Smooth muscle cell (in vitro differentiated cells): ENCODE measurements around the gene ZBTB14. TPM values are rescaled to one million over a fixed set of nuclear protein-coding genes. Genes with fewer than 3 reads are reported as not detected.

Source experiments
- DNase-seq: peaks from one replicate; lab custom pipeline; 2025; ENCODE audit not compliant: unreplicated experiment; lab: John Stamatoyannopoulos, UW
- H2AFZ ChIP-seq: fragments of 200-600 bp; sonication (generic); 2 replicates; pipeline ENCODE4 v1.6.0; 2016; ENCODE audit warnings: antibody characterized with exemption, low read depth, mild to moderate bottlenecking
- H3F3A ChIP-seq: fragments of 200-600 bp; sonication (generic); 2 replicates; pipeline ENCODE4 v1.6.0; 2017; ENCODE audit warnings: antibody characterized with exemption, low read depth
- H3K27ac ChIP-seq: fragments of 200-600 bp; sonication (generic); 2 replicates; pipeline ENCODE4 v1.5.1; 2016; ENCODE audit warnings: low read depth, mild to moderate bottlenecking
- H3K27me3 ChIP-seq: fragments of 200-600 bp; sonication (generic); 2 replicates; pipeline ENCODE4 v1.6.1; 2016; ENCODE audit warnings: low read depth, mild to moderate bottlenecking
- H3K36me3 ChIP-seq: fragments of 200-600 bp; sonication (generic); 2 replicates; pipeline ENCODE4 v1.5.1; 2016; ENCODE audit warnings: low read depth
- H3K4me1 ChIP-seq: fragments of 200-600 bp; sonication (generic); 2 replicates; pipeline ENCODE4 v1.5.1; 2016; ENCODE audit warnings: low read depth
- H3K4me2 ChIP-seq: fragments of 200-600 bp; sonication (generic); 2 replicates; pipeline ENCODE4 v1.6.0; 2016; ENCODE audit warnings: mild to moderate bottlenecking
- H3K4me3 ChIP-seq: fragments of 200-600 bp; sonication (generic); 2 replicates; pipeline ENCODE4 v1.5.1; 2016; ENCODE audit warnings: mild to moderate bottlenecking
- H3K79me2 ChIP-seq: fragments of 200-600 bp; sonication (generic); 2 replicates; pipeline ENCODE4 v1.6.0; 2016; ENCODE audit warnings: low read depth, mild to moderate bottlenecking
- H3K9ac ChIP-seq: fragments of 200-600 bp; sonication (generic); 2 replicates; pipeline ENCODE4 v1.6.0; 2016; ENCODE audit warnings: low read depth
- H3K9me3 ChIP-seq: fragments of 200-600 bp; sonication (generic); replicated peaks from 2 replicates; pipeline ENCODE4 v1.5.1; 2016; ENCODE audit warnings: low read depth
- H4K20me1 ChIP-seq: fragments of 200-600 bp; sonication (generic); 2 replicates; pipeline ENCODE4 v1.6.0; 2016; ENCODE audit warnings: low read depth
- CTCF ChIP-seq: fragments of 200-600 bp; sonication (generic); IDR thresholded peaks from 2 replicates; pipeline ENCODE4 v1.5.1; 2017; ENCODE audit warnings: borderline replicate concordance, mild to moderate bottlenecking, antibody characterized with exemption; ENCODE audit not compliant: insufficient read depth, poor library complexity, severe bottlenecking
- WGBS: methylation state at CpG from one replicate; pipeline ENCODE4 v1.1.7; 2016; ENCODE audit warnings: low lambda C conversion rate; 5-methylcytosine and 5-hydroxymethylcytosine counted together
- polyA plus RNA-seq: library from polyadenylated mRNA; unstranded; fragments of >200 nt; fragmentation: Nextera tagmentation; extraction: Ambion mirVana; gene quantifications from 2 replicates; pipeline ENCODE4 v1.2.1, GENCODE V29; 2016
- total RNA-seq: library from RNA; depleted of rRNA; stranded (reverse); fragments of >200 nt; gene quantifications from 2 replicates; pipeline ENCODE4 v1.2.3, GENCODE V29; 2014

ZBTB14 gene
- total and polyA plus RNA-seq, 2 experiments from 2014 or later: 5.8 to 11.6 TPM

GRCh38 chr18:5296706-5297320, 1.3 kb upstream of the ZBTB14 start:
- no peak for TF ChIP-seq CTCF
- no peaks in the 10 kb centered on the region for H3F3A ChIP-seq
- no peaks in the 10 kb centered on the region for H3K4me1 ChIP-seq
- no peaks in the 10 kb centered on the region for H3K9me3 ChIP-seq
- H4K20me1 ChIP-seq: no peaks in the 10 kb centered on the region
- H3K79me2 ChIP-seq: peaks cover 4% of the 10 kb centered on the region
- 4% methylated on average over 36 of the region's 36 CpGs for WGBS
- H3K4me2 ChIP-seq: peak overlapping the region; percentile 99
- peak overlapping the region; percentile 98 for H3K4me3 ChIP-seq
- peaks cover 8% of the 10 kb centered on the region for H3K27me3 ChIP-seq
- peak overlapping the region; percentile 95 for H3K9ac ChIP-seq
- H3K36me3 ChIP-seq: no peaks in the 10 kb centered on the region
- peak overlapping the region; percentile 97 for H3K27ac ChIP-seq
- DNase-seq: peak; percentile 77
- H2AFZ ChIP-seq: peak overlapping the region; percentile 100

- H3K9me3 ChIP-seq: no peaks in the 10 kb centered on the region
- H2AFZ ChIP-seq: peak overlapping the region; percentile 100
- peaks cover under 1% of the 10 kb centered on the region for H3K27me3 ChIP-seq
- DNase-seq: peak; percentile 83
- H3K36me3 ChIP-seq: no peaks in the 10 kb centered on the region
- peak overlapping the region; percentile 95 for H3K9ac ChIP-seq
- no peaks in the 10 kb centered on the region for H3K4me1 ChIP-seq
- H3K4me3 ChIP-seq: peak overlapping the region; percentile 98
- H3F3A ChIP-seq: no peaks in the 10 kb centered on the region
- TF ChIP-seq CTCF: no peak
- H3K4me2 ChIP-seq: peak overlapping the region; percentile 99
- 1% methylated on average over 57 of the region's 95 CpGs for WGBS
- H3K27ac ChIP-seq: peak overlapping the region; percentile 97
- peaks cover 4% of the 10 kb centered on the region for H3K79me2 ChIP-seq
- H4K20me1 ChIP-seq: no peaks in the 10 kb centered on the region
Observed at GRCh38 chr18:5295981-5296705, 617 bp upstream of the ZBTB14 start.

GRCh38 chr18:5294457-5295230, 882 bp downstream of the ZBTB14 start:
- no peaks in the 10 kb centered on the region for H3F3A ChIP-seq
- H3K9me3 ChIP-seq: no peaks in the 10 kb centered on the region
- peak overlapping the region; percentile 69 for H3K4me3 ChIP-seq
- TF ChIP-seq CTCF: no peak
- peak overlapping the region; percentile 64 for H2AFZ ChIP-seq
- H3K36me3 ChIP-seq: no peaks in the 10 kb centered on the region
- WGBS: 1% methylated on average over 26 of the region's 58 CpGs
- peak overlapping the region; percentile 10 for H3K9ac ChIP-seq
- peaks cover 4% of the 10 kb centered on the region for H3K79me2 ChIP-seq
- peak overlapping the region; percentile 83 for H3K4me2 ChIP-seq
- DNase-seq: peak; percentile 19
- H4K20me1 ChIP-seq: no peaks in the 10 kb centered on the region
- H3K4me1 ChIP-seq: no peaks in the 10 kb centered on the region
- H3K27me3 ChIP-seq: no peaks in the 10 kb centered on the region
- peak overlapping the region; percentile 15 for H3K27ac ChIP-seq
